WTC11 (cell line): Measurements from ENCODE around the gene SLC16A10. TPM values are rescaled to one million over a fixed set of nuclear protein-coding genes. Genes with fewer than 3 reads are reported as not detected.

Experiments
- ATAC-seq: fragments of 200-7000 bp; cut with Tn5 transposase; 2 replicates; pipeline ENCODE4 v1.10.0; 2021; ENCODE audit warnings: mild to moderate bottlenecking, moderate library complexity
- CTCF ChIA-PET: fragments of 300-600 bp; sonication (Branson Sonifier 250); formaldehyde crosslinking; loops from one replicate; lab custom pipeline; 2021; ENCODE audit warnings: antibody characterized with exemption; lab: Charles Lee
- POLR2A ChIA-PET: fragments of 350-600 bp; sonication (Branson Sonifier 250); formaldehyde crosslinking; loops from one replicate; lab custom pipeline; 2021; ENCODE audit warnings: antibody characterized with exemption; lab: Charles Lee
- DNase-seq: peaks from one replicate; pipeline ENCODE4 v3.0.0; 2021; ENCODE audit warnings: low spot score
- H3K27ac Mint-ChIP-seq: 2 replicates; pipeline ENCODE4 v1.8.0; 2021; ENCODE audit warnings: mixed read lengths
- H3K27me3 Mint-ChIP-seq: 2 replicates; pipeline ENCODE4 v1.8.0; 2021; ENCODE audit warnings: low read depth, mild to moderate bottlenecking, moderate library complexity, mixed read lengths
- H3K36me3 Mint-ChIP-seq: 2 replicates; pipeline ENCODE4 v1.8.0; 2021; ENCODE audit warnings: mixed read lengths
- H3K4me1 Mint-ChIP-seq: 2 replicates; pipeline ENCODE4 v1.8.0; 2022; ENCODE audit warnings: mixed read lengths
- H3K4me3 Mint-ChIP-seq: 2 replicates; pipeline ENCODE4 v1.8.0; 2021; ENCODE audit warnings: mild to moderate bottlenecking, moderate library complexity, mixed read lengths
- H3K9me3 Mint-ChIP-seq: 2 replicates; pipeline ENCODE4 v1.8.0; 2021; ENCODE audit warnings: mixed read lengths
- FOXJ3 ChIP-seq: sonication (generic); formaldehyde crosslinking; IDR thresholded peaks from 2 replicates; pipeline ENCODE4 v1.9.0; 2021; ENCODE audit warnings: missing genetic modification reagents, mild to moderate bottlenecking, borderline replicate concordance
- FOXK1 ChIP-seq: sonication (generic); formaldehyde crosslinking; IDR thresholded peaks from 2 replicates; pipeline ENCODE4 v1.8.0; 2022; ENCODE audit warnings: mild to moderate bottlenecking, moderate library complexity, missing genetic modification reagents
- IRF2 ChIP-seq: sonication (generic); formaldehyde crosslinking; IDR thresholded peaks from 2 replicates; pipeline ENCODE4 v1.8.0; 2022; ENCODE audit warnings: low read depth, missing genetic modification reagents, borderline replicate concordance
- JAZF1 ChIP-seq: fragments of 250-450 bp; sonication (Bioruptor Pico); IDR thresholded peaks from 2 replicates; pipeline ENCODE4 v1.9.0; 2021; ENCODE audit warnings: moderate library complexity, mild to moderate bottlenecking, inconsistent platforms
- MXD4 ChIP-seq: fragments of 250-450 bp; sonication (Bioruptor Pico); IDR thresholded peaks from 2 replicates; pipeline ENCODE4 v1.8.0; 2021; ENCODE audit warnings: mild to moderate bottlenecking, moderate library complexity, borderline replicate concordance
- NFYB ChIP-seq: sonication (generic); formaldehyde crosslinking; conservative IDR thresholded peaks from 2 replicates; pipeline ENCODE4 v1.8.0; 2022; ENCODE audit warnings: low read depth, missing genetic modification reagents
- OVOL2 ChIP-seq: fragments of 250-450 bp; sonication (Bioruptor Pico); IDR thresholded peaks from 2 replicates; pipeline ENCODE4 v1.9.0; 2021; ENCODE audit warnings: mild to moderate bottlenecking, borderline replicate concordance
- PRRX2 ChIP-seq: fragments of 250-450 bp; sonication (Bioruptor Pico); IDR thresholded peaks from 2 replicates; pipeline ENCODE4 v1.8.0; 2021; ENCODE audit warnings: mild to moderate bottlenecking
- SOX15 ChIP-seq: fragments of 250-450 bp; sonication (Bioruptor Pico); IDR thresholded peaks from 2 replicates; pipeline ENCODE4 v1.9.0; 2021; ENCODE audit warnings: mild to moderate bottlenecking
- ZNF232 ChIP-seq: sonication (generic); formaldehyde crosslinking; IDR thresholded peaks from 2 replicates; pipeline ENCODE4 v1.8.0; 2022; ENCODE audit warnings: mild to moderate bottlenecking, missing genetic modification reagents
- ZNF396 ChIP-seq: fragments of 250-450 bp; sonication (Bioruptor Pico); IDR thresholded peaks from 2 replicates; pipeline ENCODE4 v1.8.0; 2021; ENCODE audit warnings: mild to moderate bottlenecking, moderate library complexity, borderline replicate concordance
- ZNF416 ChIP-seq: fragments of 250-450 bp; sonication (Bioruptor Pico); IDR thresholded peaks from 2 replicates; pipeline ENCODE4 v1.9.0; 2021; ENCODE audit warnings: mild to moderate bottlenecking, inconsistent platforms
- ZNF671 ChIP-seq: fragments of 250-450 bp; sonication (Bioruptor Pico); IDR thresholded peaks from 2 replicates; pipeline ENCODE4 v1.8.0; 2021; ENCODE audit warnings: mild to moderate bottlenecking
- total RNA-seq: library from RNA; stranded (reverse); gene quantifications from 3 replicates; pipeline ENCODE4 v1.2.3, GENCODE V29; 2021
- TF ChIP-seq, protein P1 (sequence below): sonication (generic); formaldehyde crosslinking; IDR thresholded peaks from 2 replicates; pipeline ENCODE4 v1.8.0; 2022; ENCODE audit warnings: mild to moderate bottlenecking, missing genetic modification reagents
- TF ChIP-seq, protein P2 (sequence below): fragments of 200-600 bp; IDR thresholded peaks from 2 replicates; pipeline ENCODE4 v1.8.0; 2022; ENCODE audit warnings: antibody characterized with exemption
- TF ChIP-seq, protein P3 (sequence below): fragments of 250-450 bp; sonication (Bioruptor Pico); IDR thresholded peaks from 2 replicates; pipeline ENCODE4 v1.9.0; 2021; ENCODE audit warnings: mild to moderate bottlenecking
- TF ChIP-seq, protein P4 (sequence below): fragments of 250-450 bp; sonication (Bioruptor Pico); IDR thresholded peaks from 2 replicates; pipeline ENCODE4 v1.9.0; 2021; ENCODE audit warnings: moderate library complexity, mild to moderate bottlenecking, inconsistent platforms, borderline replicate concordance

SLC16A10 gene
- total RNA-seq, 1 experiment from 2014 or later = 18.4 TPM

DNA sequence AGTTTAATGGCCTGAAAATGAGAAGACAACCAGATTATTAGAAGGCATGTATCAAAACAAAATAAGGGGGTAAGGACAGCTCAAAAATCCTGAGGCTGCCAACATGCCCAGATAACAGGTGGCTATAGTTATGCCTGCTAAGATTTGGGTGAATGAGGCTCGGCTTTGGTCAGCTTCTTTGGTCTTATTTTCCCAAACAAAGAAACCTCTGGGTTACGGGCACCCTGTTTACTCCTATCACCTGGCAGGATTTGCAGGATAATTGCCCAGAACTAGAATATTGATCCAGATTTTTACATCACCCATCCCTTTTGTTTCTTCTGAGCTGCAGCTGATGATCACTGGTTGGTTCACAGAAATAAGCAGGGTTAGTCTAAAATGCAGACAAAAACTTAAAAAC lies 74.3 kb downstream of the SLC16A10 start:
- DNase-seq (no peak), ATAC-seq (no peak)
- H3K36me3 Mint-ChIP-seq = peaks cover 54% of the 10 kb centered on the region
- TF ChIP-seq ZNF416 = no peak
- no peak for TF ChIP-seq JAZF1 (CRISPR knock-in tag)
- TF ChIP-seq SOX15 (CRISPR knock-in tag) = no peak
- no peak for TF ChIP-seq PRRX2
- TF ChIP-seq, protein P1, sequence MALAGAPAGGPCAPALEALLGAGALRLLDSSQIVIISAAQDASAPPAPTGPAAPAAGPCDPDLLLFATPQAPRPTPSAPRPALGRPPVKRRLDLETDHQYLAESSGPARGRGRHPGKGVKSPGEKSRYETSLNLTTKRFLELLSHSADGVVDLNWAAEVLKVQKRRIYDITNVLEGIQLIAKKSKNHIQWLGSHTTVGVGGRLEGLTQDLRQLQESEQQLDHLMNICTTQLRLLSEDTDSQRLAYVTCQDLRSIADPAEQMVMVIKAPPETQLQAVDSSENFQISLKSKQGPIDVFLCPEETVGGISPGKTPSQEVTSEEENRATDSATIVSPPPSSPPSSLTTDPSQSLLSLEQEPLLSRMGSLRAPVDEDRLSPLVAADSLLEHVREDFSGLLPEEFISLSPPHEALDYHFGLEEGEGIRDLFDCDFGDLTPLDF = no peak
- TF ChIP-seq ZNF671 (CRISPR knock-in tag) = no peak
- TF ChIP-seq, protein P2, sequence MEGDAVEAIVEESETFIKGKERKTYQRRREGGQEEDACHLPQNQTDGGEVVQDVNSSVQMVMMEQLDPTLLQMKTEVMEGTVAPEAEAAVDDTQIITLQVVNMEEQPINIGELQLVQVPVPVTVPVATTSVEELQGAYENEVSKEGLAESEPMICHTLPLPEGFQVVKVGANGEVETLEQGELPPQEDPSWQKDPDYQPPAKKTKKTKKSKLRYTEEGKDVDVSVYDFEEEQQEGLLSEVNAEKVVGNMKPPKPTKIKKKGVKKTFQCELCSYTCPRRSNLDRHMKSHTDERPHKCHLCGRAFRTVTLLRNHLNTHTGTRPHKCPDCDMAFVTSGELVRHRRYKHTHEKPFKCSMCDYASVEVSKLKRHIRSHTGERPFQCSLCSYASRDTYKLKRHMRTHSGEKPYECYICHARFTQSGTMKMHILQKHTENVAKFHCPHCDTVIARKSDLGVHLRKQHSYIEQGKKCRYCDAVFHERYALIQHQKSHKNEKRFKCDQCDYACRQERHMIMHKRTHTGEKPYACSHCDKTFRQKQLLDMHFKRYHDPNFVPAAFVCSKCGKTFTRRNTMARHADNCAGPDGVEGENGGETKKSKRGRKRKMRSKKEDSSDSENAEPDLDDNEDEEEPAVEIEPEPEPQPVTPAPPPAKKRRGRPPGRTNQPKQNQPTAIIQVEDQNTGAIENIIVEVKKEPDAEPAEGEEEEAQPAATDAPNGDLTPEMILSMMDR = no peak
- TF ChIP-seq NFYB (CRISPR knock-in tag) = no peak
- POLR2A ChIA-PET = no interaction called here
- H3K4me1 Mint-ChIP-seq = no peaks in the 10 kb centered on the region
- H3K4me3 Mint-ChIP-seq = no peak overlapping the region
- H3K9me3 Mint-ChIP-seq = peaks cover 67% of the 10 kb centered on the region
- H3K27ac Mint-ChIP-seq = no peak overlapping the region
- CTCF ChIA-PET = no interaction called here
- no peaks in the 10 kb centered on the region for H3K27me3 Mint-ChIP-seq

DNA sequence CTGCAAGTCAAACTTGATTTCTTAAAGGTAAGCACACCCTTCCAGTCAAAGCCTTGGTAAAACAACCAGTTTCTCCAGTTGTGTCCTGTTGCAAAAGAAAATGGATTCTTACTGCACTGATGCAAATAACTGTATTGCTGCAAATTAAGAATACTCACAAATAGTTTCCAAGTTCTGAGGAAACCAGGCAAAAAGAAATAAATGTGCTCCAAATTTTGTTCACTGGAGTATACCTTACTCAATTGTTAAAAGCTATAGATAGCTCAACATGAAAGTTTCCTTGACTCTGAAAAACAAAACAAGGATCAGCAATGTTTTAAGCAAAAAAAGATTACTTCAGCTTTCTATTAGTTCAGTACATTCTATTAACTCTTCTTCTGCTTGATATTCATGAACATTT lies 75.2 kb downstream of the SLC16A10 start:
- H3K36me3 Mint-ChIP-seq = peaks cover 56% of the 10 kb centered on the region
- ChIA-PET POLR2A (no interaction called here), CTCF (interaction anchor here (0.9 kb wide), 1 partner anchor 48 kb away, joined by 3 read pairs; no protein-coding TSS in a partner anchor)
- no peak overlapping the region for H3K27ac Mint-ChIP-seq
- H3K4me1 Mint-ChIP-seq = no peaks in the 10 kb centered on the region
- no peak for TF ChIP-seq IRF2 (CRISPR knock-in tag)
- no peak for TF ChIP-seq OVOL2 (CRISPR knock-in tag)
- no peak for TF ChIP-seq FOXJ3 (CRISPR knock-in tag)
- TF ChIP-seq ZNF396 (CRISPR knock-in tag) = no peak
- TF ChIP-seq MXD4 (CRISPR knock-in tag) = no peak
- TF ChIP-seq, protein P3, sequence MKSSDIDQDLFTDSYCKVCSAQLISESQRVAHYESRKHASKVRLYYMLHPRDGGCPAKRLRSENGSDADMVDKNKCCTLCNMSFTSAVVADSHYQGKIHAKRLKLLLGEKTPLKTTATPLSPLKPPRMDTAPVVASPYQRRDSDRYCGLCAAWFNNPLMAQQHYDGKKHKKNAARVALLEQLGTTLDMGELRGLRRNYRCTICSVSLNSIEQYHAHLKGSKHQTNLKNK (CRISPR knock-in tag) = no peak
- TF ChIP-seq, protein P4, sequence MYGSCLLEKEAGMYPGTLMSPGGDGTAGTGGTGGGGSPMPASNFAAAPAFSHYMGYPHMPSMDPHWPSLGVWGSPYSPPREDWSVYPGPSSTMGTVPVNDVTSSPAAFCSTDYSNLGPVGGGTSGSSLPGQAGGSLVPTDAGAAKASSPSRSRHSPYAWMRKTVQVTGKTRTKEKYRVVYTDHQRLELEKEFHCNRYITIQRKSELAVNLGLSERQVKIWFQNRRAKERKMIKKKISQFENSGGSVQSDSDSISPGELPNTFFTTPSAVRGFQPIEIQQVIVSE (CRISPR knock-in tag) = no peak
- no peak for ATAC-seq
- peaks cover 74% of the 10 kb centered on the region for H3K9me3 Mint-ChIP-seq
- H3K4me3 Mint-ChIP-seq = no peak overlapping the region
- no peak for DNase-seq
- no peaks in the 10 kb centered on the region for H3K27me3 Mint-ChIP-seq

DNA sequence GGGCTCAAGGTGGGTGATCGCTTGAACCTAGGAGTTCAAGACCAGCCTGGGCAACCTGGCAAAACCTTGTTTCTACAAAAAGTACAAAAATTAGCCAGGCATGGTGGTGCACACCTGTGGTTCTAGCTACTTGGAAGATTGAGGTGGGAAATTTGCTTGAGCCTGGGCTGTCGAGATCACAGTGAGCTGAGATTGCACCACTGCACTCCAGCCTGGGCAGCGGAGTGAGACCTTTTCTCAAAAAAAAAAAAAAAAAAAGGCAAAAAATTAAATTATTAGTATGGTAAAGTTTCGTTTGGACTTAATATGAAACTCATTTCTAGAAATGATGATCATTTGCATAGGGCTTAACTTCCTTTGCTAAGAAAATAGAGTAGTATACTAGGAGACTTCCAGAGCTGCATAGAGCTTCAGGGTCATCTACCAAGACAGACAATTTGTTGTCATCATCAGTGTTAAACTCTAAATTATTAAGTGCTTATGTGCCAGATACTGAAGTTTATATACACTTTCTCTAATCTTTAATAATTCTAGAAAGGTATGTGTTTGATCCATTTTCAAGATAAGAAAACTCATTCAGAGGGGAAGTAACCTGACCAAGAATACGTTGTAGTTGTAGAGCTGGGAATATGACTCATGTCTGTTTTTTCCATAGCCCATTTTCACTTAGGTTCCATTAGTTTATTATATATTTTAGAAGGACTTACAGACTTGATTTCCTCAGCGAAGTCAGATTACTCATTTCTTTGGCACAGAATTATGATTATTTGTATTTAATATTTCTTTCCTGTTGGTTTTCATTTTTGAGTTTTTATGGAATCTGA lies 84.5 kb downstream of the SLC16A10 start:
- H3K9me3 Mint-ChIP-seq = peaks cover 6% of the 10 kb centered on the region
- peaks cover 18% of the 10 kb centered on the region for H3K4me1 Mint-ChIP-seq
- no peak overlapping the region for H3K27ac Mint-ChIP-seq
- ChIA-PET CTCF (interaction anchor here (1.5 kb wide), 1 partner anchor 87 kb away, joined by 4 read pairs; a partner anchor contains a TSS), POLR2A (interaction anchor here (0.7 kb wide), 1 partner anchor 255 kb away, joined by 6 read pairs; no protein-coding TSS in a partner anchor)
- 0 out of 2 replicates have a peak, but pooled peaks cover under 1% of the 10 kb centered on the region for H3K36me3 Mint-ChIP-seq
- ATAC-seq (no peak), DNase-seq (no peak)
- no peak overlapping the region for H3K4me3 Mint-ChIP-seq
- TF ChIP-seq ZNF232 (CRISPR knock-in tag) (no peak), FOXK1 (CRISPR knock-in tag) (no peak)
- H3K27me3 Mint-ChIP-seq = no peaks in the 10 kb centered on the region
